Neuronal stem cell (in vitro differentiated cells): ENCODE results near the gene EMILIN1.
A peak's percentile ranks its signal among the peaks of the same experiment; 100 is the strongest.
"Not testable (repeated sequence)": the region's sequence is repeated elsewhere in the genome, so short reads cannot be mapped to it uniquely, and the experiment has no call there.

ENCODE experiments used
- DNase-seq: peaks from one replicate; pipeline ENCODE4 v3.0.0-alpha.2; 2013; ENCODE audit warnings: low spot score
- H2AFZ ChIP-seq: one replicate; pipeline ENCODE4 v1.6.1; 2013; ENCODE audit warnings: mild to moderate bottlenecking, low read length, inconsistent platforms
- H2AK5ac ChIP-seq: 2 replicates; pipeline ENCODE4 v1.6.1; 2013; ENCODE audit warnings: low read depth, mild to moderate bottlenecking, inconsistent platforms, low read length, moderate library complexity, mixed read lengths
- H2BK120ac ChIP-seq: 2 replicates; pipeline ENCODE4 v1.6.1; 2013; ENCODE audit warnings: low read depth, mild to moderate bottlenecking, inconsistent platforms, low read length, moderate library complexity, mixed read lengths
- H2BK12ac ChIP-seq: one replicate; pipeline ENCODE4 v1.6.1; 2013; ENCODE audit warnings: low read length, inconsistent platforms
- H2BK15ac ChIP-seq: 2 replicates; pipeline ENCODE4 v1.6.1; 2013; ENCODE audit warnings: mild to moderate bottlenecking, low read length, inconsistent platforms, mixed read lengths
- H2BK5ac ChIP-seq: one replicate; pipeline ENCODE4 v1.6.1; 2013; ENCODE audit warnings: inconsistent platforms, mild to moderate bottlenecking, low read length, moderate library complexity
- H3K14ac ChIP-seq: one replicate; pipeline ENCODE4 v1.6.1; 2013; ENCODE audit warnings: low read length, inconsistent platforms
- H3K18ac ChIP-seq: 2 replicates; pipeline ENCODE4 v1.6.1; 2013; ENCODE audit warnings: low read length, inconsistent platforms
- H3K23ac ChIP-seq: 2 replicates; pipeline ENCODE4 v1.6.1; 2013; ENCODE audit warnings: low read depth, mild to moderate bottlenecking, mixed read lengths, low read length, inconsistent platforms; ENCODE audit not compliant: poor library complexity
- H3K27ac ChIP-seq: replicated peaks from 3 replicates; pipeline ENCODE4 v1.5.1; 2013; ENCODE audit warnings: low read length, inconsistent platforms
- H3K27me3 ChIP-seq, 3 experiments: 2 replicates each; pipeline ENCODE4 v1.6.1; 2013; ENCODE audit warnings: low read length in 3 of 3, mild to moderate bottlenecking in 2 of 3, inconsistent platforms in 1 of 3, low read depth in 1 of 3, mixed read lengths in 1 of 3, moderate library complexity in 1 of 3; ENCODE audit not compliant: control insufficient read depth in 3 of 3, insufficient read depth in 3 of 3
- H3K36me3 ChIP-seq, 2 donors: replicated peaks in 1 of 2; 2 replicates each; pipeline ENCODE4 v1.6.1; 2013; ENCODE audit warnings: low read length in 2 of 2; ENCODE audit not compliant: control insufficient read depth in 2 of 2, insufficient read depth in 2 of 2
- H3K4ac ChIP-seq: 2 replicates; pipeline ENCODE4 v1.6.1; 2013; ENCODE audit warnings: inconsistent platforms, mild to moderate bottlenecking, low read length, moderate library complexity
- H3K4me1 ChIP-seq, 2 donors: 1 replicate in 1 of 2; 2 replicates in 1 of 2; pipeline ENCODE4 v1.6.1; 2013; ENCODE audit warnings: low read length in 2 of 2, low read depth in 1 of 2; ENCODE audit not compliant: control insufficient read depth in 2 of 2, insufficient read depth in 1 of 2
- H3K4me2 ChIP-seq: one replicate; pipeline ENCODE4 v1.6.1; 2013; ENCODE audit warnings: mild to moderate bottlenecking, low read length, inconsistent platforms; ENCODE audit not compliant: insufficient read depth, poor library complexity, severe bottlenecking
- H3K4me3 ChIP-seq, 2 donors: 2 replicates each; pipeline ENCODE4 v1.5.1; 2013; ENCODE audit warnings: low read length in 2 of 2, mild to moderate bottlenecking in 2 of 2, inconsistent platforms in 1 of 2, moderate library complexity in 1 of 2
- H3K79me1 ChIP-seq: one replicate; pipeline ENCODE4 v1.6.1; 2013; ENCODE audit warnings: low read depth, mild to moderate bottlenecking, inconsistent platforms, low read length, moderate library complexity
- H3K9ac ChIP-seq: one replicate; pipeline ENCODE4 v1.6.1; 2013; ENCODE audit warnings: mild to moderate bottlenecking, low read depth, low read length, inconsistent platforms; ENCODE audit not compliant: poor library complexity
- H3K9me3 ChIP-seq, 2 donors: replicated peaks in 1 of 2; 2 replicates each; pipeline versions ENCODE3 to v1.6.1; 2013; ENCODE audit warnings: low read length in 2 of 2, mild to moderate bottlenecking in 2 of 2, inconsistent platforms in 1 of 2, low read depth in 1 of 2, mixed read lengths in 1 of 2, moderate library complexity in 1 of 2; ENCODE audit not compliant: control insufficient read depth in 2 of 2, insufficient read depth in 1 of 2
- H4K8ac ChIP-seq: one replicate; pipeline ENCODE4 v1.6.1; 2013; ENCODE audit warnings: low read depth, mild to moderate bottlenecking, inconsistent platforms, low read length, moderate library complexity
- H4K91ac ChIP-seq: one replicate; pipeline ENCODE4 v1.6.1; 2013; ENCODE audit warnings: low read length, low read depth, mild to moderate bottlenecking, inconsistent platforms; ENCODE audit not compliant: poor library complexity
- whole genome bisulfite sequencing, 2 donors: extraction: QIAGEN DNeasy Blood & Tissue Kit; methylation state at CpG; one replicate each; pipeline ENCODE4 v1.1.7; 2013; ENCODE audit warnings: missing lambda C conversion rate in 2 of 2, mixed read lengths in 1 of 2; ENCODE audit not compliant: insufficient read length in 2 of 2, insufficient replicate concordance in 1 of 2; ENCODE audit errors: extremely low coverage in 2 of 2; 5-methylcytosine and 5-hydroxymethylcytosine counted together

EMILIN1 gene

GRCh38 chr2:27075566-27075871 is 2.9 kb upstream of the EMILIN1 start:
- not testable (repeated sequence) for H3K23ac ChIP-seq, H2BK5ac ChIP-seq, H2BK15ac ChIP-seq, H2BK120ac ChIP-seq, H3K27me3 ChIP-seq, H3K9ac ChIP-seq, H3K36me3 ChIP-seq, H3K4me3 ChIP-seq, H3K79me1 ChIP-seq, H4K91ac ChIP-seq, H3K27ac ChIP-seq, H2BK12ac ChIP-seq, H3K4me2 ChIP-seq, H3K4ac ChIP-seq, H2AK5ac ChIP-seq, DNase-seq, H4K8ac ChIP-seq, H3K18ac ChIP-seq, H3K9me3 ChIP-seq, H3K14ac ChIP-seq
- Histone ChIP-seq H3K4me1 (peaks cover 17 to 43% of the 10 kb centered on the region in 2 donors), H2AFZ (peak overlapping the region; percentile 26)
- no CpG with 5 or more reads among the region's 6 CpGs for WGBS, 2 donors

- H3K27me3 ChIP-seq: no peaks in the 10 kb centered on the region
- no peak overlapping the region for H3K4me2 ChIP-seq
- no peak overlapping the region for H2AFZ ChIP-seq
- no peak overlapping the region for H3K4me3 ChIP-seq
- no peak overlapping the region for H4K8ac ChIP-seq
- no peak for DNase-seq
- H3K23ac ChIP-seq: no peak overlapping the region
- no peaks in the 10 kb centered on the region for H3K36me3 ChIP-seq
- H2AK5ac ChIP-seq: no peak overlapping the region
- no peak overlapping the region for H3K4ac ChIP-seq
- no peak overlapping the region for H3K27ac ChIP-seq
- H4K91ac ChIP-seq: no peak overlapping the region
- no peaks in the 10 kb centered on the region for H3K9me3 ChIP-seq
- H2BK5ac ChIP-seq: no peak overlapping the region
- no peak overlapping the region for H2BK12ac ChIP-seq
- no peak overlapping the region for H3K9ac ChIP-seq
- H3K79me1 ChIP-seq: no peaks in the 10 kb centered on the region
- H2BK120ac ChIP-seq: no peak overlapping the region
- WGBS, 2 donors: no CpG with 5 or more reads among the region's 4 CpGs
- peaks cover 15 to 46% of the 10 kb centered on the region in 2 donors for H3K4me1 ChIP-seq
- no peak overlapping the region for H2BK15ac ChIP-seq
- no peak overlapping the region for H3K18ac ChIP-seq
- H3K14ac ChIP-seq: no peak overlapping the region
Measured at GRCh38 chr2:27076323-27076722, 2.1 kb upstream of the EMILIN1 start.

GRCh38 chr2:27077231-27077630 is 1.2 kb upstream of the EMILIN1 start:
- H3K18ac ChIP-seq: peak overlapping the region; percentile 3
- no peak overlapping the region for H4K8ac ChIP-seq
- no peak overlapping the region for H3K14ac ChIP-seq
- no peaks in the 10 kb centered on the region for H3K27me3 ChIP-seq
- no peak overlapping the region for H2BK12ac ChIP-seq
- H3K36me3 ChIP-seq: no peaks in the 10 kb centered on the region
- no peak overlapping the region for H2AFZ ChIP-seq
- H3K9ac ChIP-seq: no peak overlapping the region
- no peak overlapping the region for H2BK5ac ChIP-seq
- DNase-seq: no peak
- no peak overlapping the region for H3K4me2 ChIP-seq
- no peak overlapping the region for H2BK15ac ChIP-seq
- H2AK5ac ChIP-seq: peak overlapping the region; percentile 36
- no peak overlapping the region for H4K91ac ChIP-seq
- H3K79me1 ChIP-seq: no peaks in the 10 kb centered on the region
- no peak overlapping the region for H2BK120ac ChIP-seq
- no peak overlapping the region for H3K27ac ChIP-seq
- peaks cover 17 to 54% of the 10 kb centered on the region in 2 donors for H3K4me1 ChIP-seq
- WGBS, 2 donors: no CpG with 5 or more reads among the region's 7 CpGs
- no peak overlapping the region for H3K4ac ChIP-seq
- H3K23ac ChIP-seq: no peak overlapping the region
- H3K9me3 ChIP-seq: no peaks in the 10 kb centered on the region
- no peak overlapping the region for H3K4me3 ChIP-seq

- peak overlapping the region; percentile 3 for H3K23ac ChIP-seq
- H2BK12ac ChIP-seq: peak overlapping the region; percentile 67
- H2BK120ac ChIP-seq: peak overlapping the region; percentile 84
- H3K9me3 ChIP-seq: no peaks in the 10 kb centered on the region
- H2AFZ ChIP-seq: peak overlapping the region; percentile 88
- H2BK15ac ChIP-seq: peak overlapping the region; percentile 96
- H2BK5ac ChIP-seq: peak overlapping the region; percentile 57
- no CpG with 5 or more reads among the region's 14 CpGs for WGBS, 2 donors
- peaks cover 12 to 50% of the 10 kb centered on the region in 2 donors for H3K4me1 ChIP-seq
- H4K91ac ChIP-seq: no peak overlapping the region
- H3K18ac ChIP-seq: peak overlapping the region; percentile 84
- no peak overlapping the region for H3K27ac ChIP-seq
- H3K27me3 ChIP-seq: no peaks in the 10 kb centered on the region
- H3K4me2 ChIP-seq: no peak overlapping the region
- no peak overlapping the region for H3K9ac ChIP-seq
- H3K4me3 ChIP-seq: no peak overlapping the region
- no peaks in the 10 kb centered on the region for H3K79me1 ChIP-seq
- H2AK5ac ChIP-seq: peak overlapping the region; percentile 71
- peak overlapping the region; percentile 59 for H3K14ac ChIP-seq
- no peak overlapping the region for H4K8ac ChIP-seq
- no peak for DNase-seq
- H3K36me3 ChIP-seq: no peaks in the 10 kb centered on the region
- H3K4ac ChIP-seq: peak overlapping the region; percentile 41
Measured at GRCh38 chr2:27079233-27080139, 1.1 kb downstream of the EMILIN1 start.
